Measurements from ENCODE around the gene B4GALT1. TPM values are rescaled to one million over a fixed set of nuclear protein-coding genes. Genes with fewer than 3 reads are reported as not detected.

B4GALT1 gene
- total RNA-seq, 1 donor from 2014 or later, result 21.3 TPM

DNA sequence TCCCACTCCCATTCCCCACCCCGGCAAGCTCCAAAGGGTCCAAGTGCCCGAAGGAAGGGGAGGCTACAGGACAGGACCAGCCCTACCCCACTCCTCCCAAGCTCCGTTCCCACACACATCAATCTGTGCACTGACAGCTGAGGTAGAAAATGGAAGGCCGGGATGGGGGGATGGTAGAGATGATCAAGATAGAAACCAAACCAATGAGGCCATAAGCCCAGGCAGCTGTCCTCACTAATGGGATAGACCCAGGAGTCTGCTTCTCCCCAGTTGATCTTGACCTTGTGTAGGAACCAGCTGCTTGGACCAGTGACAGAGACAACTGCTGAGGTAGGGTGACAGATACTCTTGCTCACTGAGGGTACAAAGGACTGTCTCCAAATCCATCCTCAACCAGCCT lies 38.6 kb downstream of the B4GALT1 start:
- no peak for DNase-seq (ENCODE audit: low read depth)
- H3K4me3 ChIP-seq (ENCODE audit: low read depth, low read length), result no peak overlapping the region
- no peak for FAIRE-seq
- TF ChIP-seq, protein P1, sequence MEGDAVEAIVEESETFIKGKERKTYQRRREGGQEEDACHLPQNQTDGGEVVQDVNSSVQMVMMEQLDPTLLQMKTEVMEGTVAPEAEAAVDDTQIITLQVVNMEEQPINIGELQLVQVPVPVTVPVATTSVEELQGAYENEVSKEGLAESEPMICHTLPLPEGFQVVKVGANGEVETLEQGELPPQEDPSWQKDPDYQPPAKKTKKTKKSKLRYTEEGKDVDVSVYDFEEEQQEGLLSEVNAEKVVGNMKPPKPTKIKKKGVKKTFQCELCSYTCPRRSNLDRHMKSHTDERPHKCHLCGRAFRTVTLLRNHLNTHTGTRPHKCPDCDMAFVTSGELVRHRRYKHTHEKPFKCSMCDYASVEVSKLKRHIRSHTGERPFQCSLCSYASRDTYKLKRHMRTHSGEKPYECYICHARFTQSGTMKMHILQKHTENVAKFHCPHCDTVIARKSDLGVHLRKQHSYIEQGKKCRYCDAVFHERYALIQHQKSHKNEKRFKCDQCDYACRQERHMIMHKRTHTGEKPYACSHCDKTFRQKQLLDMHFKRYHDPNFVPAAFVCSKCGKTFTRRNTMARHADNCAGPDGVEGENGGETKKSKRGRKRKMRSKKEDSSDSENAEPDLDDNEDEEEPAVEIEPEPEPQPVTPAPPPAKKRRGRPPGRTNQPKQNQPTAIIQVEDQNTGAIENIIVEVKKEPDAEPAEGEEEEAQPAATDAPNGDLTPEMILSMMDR (IDR thresholded peaks at IDR 0.05; ENCODE audit: insufficient read depth, low read length, severe bottlenecking), result no peak
- no peaks in the 10 kb centered on the region for H3K27me3 ChIP-seq (ENCODE audit: control insufficient read depth, insufficient read depth, low read length)
- peaks cover 37% of the 10 kb centered on the region for H3K36me3 ChIP-seq (ENCODE audit: control insufficient read depth, insufficient read depth, low read length)

DNA sequence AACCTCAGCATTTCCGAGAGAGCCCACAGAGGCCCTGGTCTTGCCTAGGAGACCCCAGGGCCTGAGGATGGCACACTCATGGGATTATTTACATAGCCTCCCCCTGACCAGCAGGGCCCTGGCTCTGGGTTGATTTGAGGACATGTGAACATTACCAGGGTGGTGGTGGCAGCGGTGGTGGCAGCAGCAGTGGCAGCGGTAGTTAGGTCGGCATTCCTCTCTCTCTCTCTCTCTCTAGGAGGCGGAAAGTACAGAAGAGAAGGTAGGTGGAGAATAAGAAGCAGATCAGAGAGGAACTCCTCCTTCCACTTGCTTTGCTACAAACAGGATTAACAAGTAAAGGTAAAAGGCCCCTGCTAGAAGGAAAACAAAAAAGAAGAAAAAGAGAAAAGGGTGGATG lies 39.3 kb downstream of the B4GALT1 start:
- Histone ChIP-seq H3K36me3 (ENCODE audit: control insufficient read depth, insufficient read depth, low read length) (peaks cover 32% of the 10 kb centered on the region), H3K4me3 (ENCODE audit: low read depth, low read length) (no peak overlapping the region), H3K27me3 (ENCODE audit: control insufficient read depth, insufficient read depth, low read length) (no peaks in the 10 kb centered on the region)
- DNase-seq (ENCODE audit: low read depth) (no peak), FAIRE-seq (no peak)
- TF ChIP-seq, protein P1 (IDR thresholded peaks at IDR 0.05; ENCODE audit: insufficient read depth, low read length, severe bottlenecking), result no peak

DNA sequence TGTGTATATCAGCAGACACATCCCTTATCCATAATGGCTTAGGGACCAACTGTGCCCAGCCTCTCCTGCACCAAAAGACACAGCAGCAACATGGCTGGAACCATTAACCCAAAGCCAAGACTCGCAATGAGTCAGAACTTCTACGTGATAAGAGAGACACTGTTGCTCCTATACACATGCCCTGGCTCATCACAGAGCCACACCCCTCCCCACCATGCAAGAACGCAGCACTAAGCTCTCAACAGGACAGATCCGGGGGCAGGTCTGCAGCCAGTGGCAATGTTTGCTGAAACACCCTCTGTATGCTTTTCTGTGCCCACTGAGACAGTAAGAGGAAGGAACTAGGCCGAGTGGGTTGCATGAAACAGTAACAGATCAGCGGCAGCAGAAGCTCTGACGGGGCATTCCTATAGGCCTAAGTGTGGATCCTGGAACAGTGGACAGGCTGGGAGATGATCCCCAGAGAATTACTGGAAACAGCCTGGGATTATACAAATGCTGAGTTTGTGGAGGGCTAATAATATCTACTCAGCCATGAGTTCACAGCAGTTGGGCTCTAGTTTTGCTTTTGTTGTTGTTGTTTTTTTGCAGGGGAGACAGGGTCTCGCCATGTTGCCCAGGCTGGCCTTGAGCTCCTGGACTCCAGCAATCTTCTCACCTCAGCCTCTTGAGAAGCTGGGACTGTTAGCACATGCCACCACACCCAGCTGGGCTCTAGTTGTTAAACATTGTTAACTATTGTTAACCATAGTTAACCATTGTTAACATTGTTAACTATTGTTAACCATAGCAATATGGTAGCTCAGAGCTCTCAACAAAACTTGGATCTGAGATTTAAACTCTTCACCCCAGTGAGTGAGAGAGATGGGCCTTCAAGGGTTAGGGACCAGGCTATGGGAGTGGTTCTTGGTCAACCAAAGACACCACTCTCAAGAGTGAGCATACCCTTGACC lies 41.0 kb downstream of the B4GALT1 start:
- DNase-seq (ENCODE audit: low read depth) (peak; percentile 79), FAIRE-seq (peak; percentile 13)
- Histone ChIP-seq H3K4me3 (ENCODE audit: low read depth, low read length) (no peak overlapping the region), H3K36me3 (ENCODE audit: control insufficient read depth, insufficient read depth, low read length) (peaks cover 35% of the 10 kb centered on the region), H3K27me3 (ENCODE audit: control insufficient read depth, insufficient read depth, low read length) (no peaks in the 10 kb centered on the region)
- TF ChIP-seq, protein P1 (IDR thresholded peaks at IDR 0.05; ENCODE audit: insufficient read depth, low read length, severe bottlenecking), result no peak

DNA sequence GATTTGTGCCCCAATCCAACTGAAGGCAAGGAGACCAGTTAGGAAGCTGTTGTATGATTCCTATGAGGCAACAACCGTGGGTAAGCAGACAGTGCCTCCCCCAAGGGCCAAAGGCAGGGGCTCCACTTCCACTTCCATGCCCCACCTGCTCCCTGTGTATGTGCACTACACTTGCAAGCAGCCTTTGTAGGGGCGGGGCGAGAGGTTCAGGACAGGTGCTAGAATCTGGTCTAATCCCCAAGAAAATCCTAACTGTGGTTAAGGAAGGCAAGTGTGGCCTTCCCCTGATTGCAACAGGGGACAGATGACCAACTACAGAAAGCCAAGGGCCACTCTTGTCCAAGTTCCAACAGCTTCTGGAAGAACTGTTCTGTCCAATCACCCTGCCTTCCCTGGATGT lies 41.7 kb downstream of the B4GALT1 start:
- Histone ChIP-seq H3K4me3 (ENCODE audit: low read depth, low read length) (no peak overlapping the region), H3K36me3 (ENCODE audit: control insufficient read depth, insufficient read depth, low read length) (peaks cover 35% of the 10 kb centered on the region), H3K27me3 (ENCODE audit: control insufficient read depth, insufficient read depth, low read length) (no peaks in the 10 kb centered on the region)
- DNase-seq (ENCODE audit: low read depth), result no peak
- TF ChIP-seq, protein P1 (IDR thresholded peaks at IDR 0.05; ENCODE audit: insufficient read depth, low read length, severe bottlenecking), result no peak
- FAIRE-seq, result no peak

DNA sequence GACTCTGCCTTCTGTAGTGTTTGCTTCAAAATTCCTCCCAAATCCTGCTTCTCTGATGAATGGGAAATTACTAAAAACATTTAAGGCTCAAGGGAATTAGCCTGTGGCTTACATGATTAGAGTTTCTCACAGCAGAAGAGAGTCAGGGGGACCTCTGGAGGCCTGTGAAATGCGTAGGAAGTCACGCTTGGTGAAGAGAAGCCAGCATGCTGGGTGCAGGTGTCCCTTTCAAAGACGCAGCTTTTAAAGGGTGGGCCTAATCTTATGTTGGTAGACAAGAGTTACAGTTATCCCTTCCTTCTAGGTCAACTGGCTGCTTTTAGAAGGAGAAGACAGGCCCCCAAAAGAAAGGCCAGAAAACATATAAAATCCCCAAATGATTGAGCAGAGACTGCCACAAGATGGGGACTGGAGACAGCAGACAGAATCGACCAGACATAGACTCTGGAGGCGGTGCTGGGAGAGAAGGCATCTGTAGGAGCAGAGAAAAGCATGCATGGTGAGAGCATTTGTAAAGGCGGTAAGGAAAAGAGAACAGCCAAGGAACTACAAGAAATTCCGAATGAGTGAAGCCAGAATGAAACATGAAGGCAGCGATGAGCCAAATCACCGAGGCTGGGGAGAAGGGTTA lies 42.3 kb downstream of the B4GALT1 start:
- Histone ChIP-seq H3K36me3 (ENCODE audit: control insufficient read depth, insufficient read depth, low read length) (peaks cover 36% of the 10 kb centered on the region), H3K4me3 (ENCODE audit: low read depth, low read length) (no peak overlapping the region), H3K27me3 (ENCODE audit: control insufficient read depth, insufficient read depth, low read length) (no peaks in the 10 kb centered on the region)
- DNase-seq (ENCODE audit: low read depth) (no peak), FAIRE-seq (no peak)
- TF ChIP-seq, protein P1 (IDR thresholded peaks at IDR 0.05; ENCODE audit: insufficient read depth, low read length, severe bottlenecking), result no peak
